ENCODE results near the gene RNU2-1.

- no peak for TF ChIP-seq CTCF (conservative IDR thresholded peaks at IDR 0.05 in 1 of 2, IDR thresholded peaks at IDR 0.05 in 1 of 2; ENCODE audit: low read depth in 1 of 2, low read length in 2 of 2)
- no peak for TF ChIP-seq EZH2 (IDR thresholded peaks at IDR 0.05; ENCODE audit: low read length, missing control alignments)
Measured at GRCh38 chr17:43211123-43211479, 22.7 kb downstream of the RNU2-1 start.

Data from fibroblast of lung (primary cell).